Measurements from ENCODE around the gene NOVA1.

- TF ChIP-seq EZH2 (IDR thresholded peaks at IDR 0.05) (no peak), POLR2AphosphoS5 (IDR thresholded peaks at IDR 0.05; ENCODE audit: borderline replicate concordance, low read depth, low read length) (no peak)
These were observed 185.4 kb downstream of the NOVA1 start for GRCh38 chr14:26412421-26412820.
